SIG-M5 (cell line): ENCODE results near the gene OXSR1.
"Not testable (repeated sequence)": the region's sequence is repeated elsewhere in the genome, so short reads cannot be mapped to it uniquely, and the experiment has no call there.

ENCODE experiments used
- DNase-seq: peaks from one replicate; lab custom pipeline; 2025; lab: John Stamatoyannopoulos, UW

The OXSR1 gene

DNA sequence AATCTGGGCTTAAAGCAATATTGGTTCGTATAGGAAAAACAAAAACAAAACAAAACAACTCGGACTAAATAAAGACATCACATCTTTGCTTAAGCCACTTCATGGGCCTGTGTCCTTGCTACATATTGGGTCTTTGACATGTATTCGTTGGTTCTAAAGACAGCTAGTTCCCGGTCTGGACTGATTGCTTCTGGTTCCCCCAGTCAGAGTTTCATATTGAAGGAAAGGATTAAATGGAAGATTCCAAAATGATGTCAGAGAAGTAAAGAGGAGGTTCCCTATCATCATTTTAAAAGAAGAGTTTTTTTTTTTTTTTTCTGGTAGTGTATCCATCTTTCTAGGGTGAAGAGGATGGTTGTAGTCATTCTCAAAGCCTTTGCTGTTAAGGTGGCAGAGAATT lies 2.3 kb downstream of the OXSR1 start:
- DNase-seq = no peak

- no peak for DNase-seq
Measured at GRCh38 chr3:38168151-38169026, 3.1 kb downstream of the OXSR1 start.

DNA sequence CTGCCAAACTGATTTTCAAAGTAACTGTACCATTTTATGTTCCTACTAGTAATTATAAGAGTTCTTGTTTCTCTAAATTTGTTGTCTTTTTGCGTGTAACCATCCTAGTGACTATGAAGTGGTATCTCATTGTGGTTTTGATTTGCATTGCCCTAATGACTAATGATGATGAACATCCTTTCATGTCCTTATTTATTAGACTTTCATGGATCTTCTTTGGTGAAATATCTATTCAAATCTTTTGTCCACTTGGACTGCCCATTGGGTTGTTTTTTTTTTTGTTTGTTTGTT lies 3.6 kb downstream of the OXSR1 start:
- DNase-seq = no peak

DNA sequence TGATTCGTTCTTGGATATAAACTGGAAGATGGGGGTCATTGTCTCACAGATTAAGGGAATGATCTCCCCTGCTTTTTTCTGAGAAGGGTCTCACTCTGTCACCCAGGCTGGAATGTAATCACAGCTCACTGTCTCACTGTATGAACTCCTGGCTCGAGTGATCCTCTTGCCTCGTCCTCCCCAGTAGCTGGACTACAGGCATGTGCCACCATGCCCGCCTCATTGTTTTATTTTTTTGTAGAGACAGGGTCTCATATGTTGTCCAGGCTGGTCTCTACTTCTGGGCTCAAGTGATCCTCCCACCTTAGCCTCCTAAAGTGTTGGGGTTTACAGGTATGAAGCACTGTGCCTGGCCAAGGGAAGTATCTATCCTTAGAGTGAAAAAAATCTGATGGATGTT lies 5.4 kb downstream of the OXSR1 start:
- no peak for DNase-seq

DNA sequence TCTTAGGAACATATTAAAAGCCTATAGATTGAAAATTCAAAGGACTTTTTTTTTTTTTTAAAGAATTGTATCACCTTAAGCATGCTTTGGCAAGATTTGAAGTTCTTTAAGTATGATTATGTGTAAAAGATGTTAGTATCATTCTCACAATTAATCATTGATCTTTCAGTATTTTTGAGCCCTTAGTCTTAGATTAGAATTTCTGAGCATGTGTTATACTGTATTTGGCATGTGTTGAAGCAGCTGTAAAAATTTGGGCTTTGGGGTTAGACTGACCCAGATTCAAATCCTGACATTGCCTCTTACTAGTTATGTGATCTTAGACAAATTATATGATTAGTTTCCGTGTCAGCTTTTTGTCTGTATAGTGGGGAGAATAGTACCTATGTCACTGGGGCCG lies 6.3 kb downstream of the OXSR1 start:
- DNase-seq = no peak

DNA sequence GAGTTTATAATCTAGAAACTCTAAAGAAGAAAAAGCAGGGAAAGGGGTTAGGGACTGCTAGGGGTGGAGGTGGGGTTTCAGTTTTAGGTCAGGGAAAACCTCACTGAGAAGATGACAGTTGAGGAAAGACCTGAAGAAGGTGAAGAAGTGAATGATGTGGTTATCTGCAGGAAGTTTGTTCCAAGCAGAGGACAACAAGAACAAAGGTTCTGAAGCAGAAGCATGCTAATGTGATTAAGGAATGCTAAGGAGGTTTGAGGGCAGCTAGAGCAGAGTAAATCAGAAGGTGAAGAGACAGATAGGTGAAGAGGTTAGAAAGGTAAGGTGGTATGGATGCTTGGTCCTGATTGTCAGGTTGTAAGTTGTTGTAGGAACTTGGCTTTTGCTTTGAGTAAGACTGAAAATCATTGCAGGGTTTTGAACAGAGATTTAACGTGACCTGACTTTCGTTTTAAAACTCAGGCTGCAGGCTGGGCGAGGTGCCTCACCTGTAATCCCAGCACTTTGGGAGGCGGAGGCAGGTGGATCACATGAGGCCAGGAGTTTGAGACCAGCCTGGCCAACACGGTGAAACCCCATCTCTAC lies 8.6 kb downstream of the OXSR1 start:
- no peak for DNase-seq

- no peak for DNase-seq
Measured at GRCh38 chr3:38177181-38177580, 11.8 kb downstream of the OXSR1 start.

- DNase-seq = no peak
Measured at GRCh38 chr3:38186781-38187180, 21.4 kb downstream of the OXSR1 start.

- no peak for DNase-seq
Measured at GRCh38 chr3:38190481-38190881, 25.1 kb downstream of the OXSR1 start.

GRCh38 chr3:38202931-38203330 lies 37.6 kb downstream of the OXSR1 start:
- not testable (repeated sequence) for DNase-seq

DNA sequence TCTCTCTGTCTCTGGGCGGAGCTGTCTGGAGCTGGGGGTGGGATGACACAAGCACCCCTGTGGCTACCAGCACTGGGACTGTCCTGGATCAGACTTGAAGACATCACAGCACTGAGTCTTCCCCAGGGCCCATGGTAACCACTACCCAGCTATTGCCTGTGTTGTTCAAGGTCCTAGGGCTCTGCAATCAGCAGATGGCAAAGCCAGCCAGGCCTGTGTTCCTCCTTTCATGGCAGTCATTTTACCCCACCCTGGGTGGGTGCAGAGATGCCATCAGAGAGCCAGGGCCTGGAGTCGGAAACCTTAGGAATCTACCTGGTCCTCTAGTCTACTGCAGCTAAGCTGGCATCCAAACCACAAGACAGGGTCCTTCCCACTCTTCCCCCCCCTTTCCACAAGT lies 38.4 kb downstream of the OXSR1 start:
- DNase-seq = no peak

- DNase-seq = no peak
Measured at GRCh38 chr3:38204599-38205471, 39.5 kb downstream of the OXSR1 start.

DNA sequence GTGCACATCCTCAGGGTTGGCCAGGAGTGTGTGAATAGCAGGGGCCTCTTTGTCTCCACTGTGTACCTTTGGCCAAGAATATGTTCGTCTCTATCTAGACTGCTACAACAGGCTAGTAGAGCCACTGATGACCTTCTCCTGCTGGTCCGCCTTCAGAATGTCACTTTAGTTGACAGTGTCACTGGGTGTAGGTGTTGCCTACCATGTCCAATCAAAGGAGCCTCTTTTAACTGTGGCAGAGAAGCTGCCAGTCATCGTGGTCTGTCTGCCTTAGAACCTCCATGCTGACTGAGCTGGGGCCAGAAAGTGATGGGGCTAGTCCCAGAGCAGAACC lies 40.1 kb downstream of the OXSR1 start:
- DNase-seq = no peak

- DNase-seq = no peak
Measured at GRCh38 chr3:38207254-38208003, 42.1 kb downstream of the OXSR1 start.

DNA sequence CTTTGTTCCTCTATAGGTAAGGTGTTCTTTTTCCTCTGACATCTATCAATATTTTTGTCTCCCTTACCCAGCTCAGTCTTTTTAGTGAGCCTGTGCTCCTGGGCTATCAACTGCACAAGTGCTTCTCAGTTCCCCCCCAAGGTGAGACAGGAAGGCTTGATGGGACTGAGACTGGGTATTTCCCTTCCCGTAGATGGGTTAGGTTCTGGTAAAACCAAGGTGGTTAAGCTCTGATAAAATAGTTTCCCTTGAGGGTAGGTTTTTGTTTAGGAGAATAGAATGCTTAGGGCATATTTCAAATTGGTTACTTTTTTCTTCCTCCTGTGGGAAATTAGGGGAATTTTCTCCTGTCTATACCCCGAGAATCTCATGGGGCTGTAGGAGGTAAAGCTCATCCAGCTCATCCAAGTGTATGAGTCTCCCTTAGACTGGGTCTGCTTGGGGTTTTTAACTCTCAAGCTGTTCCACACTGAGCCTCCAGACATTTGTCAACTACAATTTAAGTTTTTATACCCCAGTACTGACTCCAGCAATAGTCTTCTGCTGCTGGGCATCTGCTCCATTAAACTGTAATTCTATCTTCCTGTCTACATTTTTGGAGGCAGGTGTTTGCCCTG lies 44.9 kb downstream of the OXSR1 start:
- no peak for DNase-seq

- DNase-seq = no peak
Measured at GRCh38 chr3:38212141-38212540, 46.8 kb downstream of the OXSR1 start.

DNA sequence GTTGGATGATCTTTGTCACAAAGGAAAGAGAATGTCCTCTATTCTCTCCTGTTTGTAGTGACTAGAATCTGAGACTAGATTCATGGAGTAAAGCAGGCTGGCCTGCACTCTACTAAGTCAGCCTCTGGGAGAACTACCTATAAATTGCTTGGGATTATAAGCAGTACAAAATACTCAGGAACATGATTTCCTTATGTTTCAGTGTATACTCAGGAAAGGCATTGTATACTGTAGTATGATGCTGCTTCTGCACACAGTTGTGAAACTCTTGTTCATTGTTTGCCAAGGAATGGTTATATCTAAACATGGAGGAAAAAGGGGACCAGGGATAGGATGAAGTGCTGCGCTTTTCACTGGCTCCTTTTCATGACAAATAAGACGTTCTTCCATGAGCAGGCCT lies 49.2 kb downstream of the OXSR1 start:
- no peak for DNase-seq

DNA sequence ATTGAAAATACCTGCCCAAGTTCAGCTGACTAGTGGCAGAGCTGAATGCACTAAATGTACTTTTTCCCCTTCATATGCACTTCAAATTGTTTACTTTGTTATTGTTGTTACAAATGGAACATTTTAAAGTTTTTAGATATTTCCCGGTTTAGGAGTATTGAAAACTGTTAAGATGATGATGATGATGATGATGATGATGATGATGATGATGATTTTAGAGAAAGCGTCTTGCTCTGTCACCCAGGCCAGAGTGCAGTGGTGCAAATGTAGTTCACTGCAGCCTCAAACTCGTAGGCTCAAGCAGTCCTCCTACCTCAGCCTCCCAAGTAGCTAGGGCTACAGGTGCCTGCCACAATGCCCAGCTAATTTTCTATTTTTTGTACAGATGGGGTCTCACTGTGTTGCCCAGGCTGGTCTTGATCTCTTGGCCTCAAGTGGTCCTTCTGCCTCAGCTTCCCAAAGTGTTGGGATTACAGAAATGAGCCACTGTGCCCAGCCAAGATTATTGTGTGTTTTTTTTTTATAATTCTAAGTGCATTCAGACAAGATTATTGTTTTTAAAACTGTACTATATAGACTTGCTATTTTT lies 54.4 kb downstream of the OXSR1 start:
- no peak for DNase-seq

GRCh38 chr3:38221005-38221404 lies 55.7 kb downstream of the OXSR1 start:
- no peak for DNase-seq

DNA sequence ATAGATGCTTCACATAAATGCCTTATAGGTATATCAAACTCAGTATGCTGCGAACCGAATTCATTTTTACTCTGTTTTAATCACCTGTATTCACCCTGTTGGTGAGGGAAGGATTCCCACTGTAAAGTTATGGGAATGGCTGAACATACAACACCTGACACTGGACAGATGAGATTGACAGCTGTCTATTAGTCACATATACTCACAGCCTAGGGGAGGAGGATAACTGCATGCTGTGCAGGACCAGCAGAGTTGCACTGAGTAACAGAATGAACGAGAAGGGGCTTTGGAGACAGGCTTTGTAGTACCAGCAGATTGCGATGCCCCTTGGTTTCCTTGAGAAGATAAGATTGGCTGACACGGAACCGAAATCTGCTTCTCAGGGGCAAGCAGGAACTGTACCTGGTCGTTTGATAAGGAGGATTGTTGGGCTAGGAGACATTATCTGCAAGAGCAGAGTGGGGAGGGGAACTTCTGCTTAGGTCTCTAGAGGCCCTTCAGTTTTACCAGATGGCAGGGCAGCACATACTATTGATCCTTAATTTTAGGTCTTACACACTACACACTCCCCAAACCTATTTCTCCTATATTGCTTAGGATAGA lies 56.8 kb downstream of the OXSR1 start:
- no peak for DNase-seq

DNA sequence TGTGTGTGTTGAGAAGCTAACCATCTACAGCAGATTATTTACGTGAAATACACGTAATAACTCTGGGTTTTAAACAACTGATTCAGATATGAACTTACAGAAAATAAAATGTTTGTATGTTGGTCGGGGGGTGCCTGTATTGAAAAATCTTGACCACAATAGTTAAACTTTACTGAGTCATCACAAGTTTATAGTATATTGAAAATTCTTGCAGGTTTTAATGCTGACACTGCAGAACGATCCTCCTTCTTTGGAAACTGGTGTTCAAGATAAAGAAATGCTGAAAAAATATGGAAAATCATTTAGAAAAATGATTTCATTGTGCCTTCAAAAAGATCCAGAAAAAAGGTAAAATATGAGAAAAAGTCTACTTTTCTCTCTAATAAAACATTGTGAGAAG lies 59.0 kb downstream of the OXSR1 start:
- DNase-seq = no peak
